HG03280 (cell line): ENCODE results near the gene VASH2.

Experiments used
- ATAC-seq: cut with Tn5 transposase; IDR thresholded peaks from one replicate; pipeline ENCODE4 v1.9.1; 2021; ENCODE audit warnings: mild to moderate bottlenecking, moderate library complexity; ENCODE audit not compliant: unreplicated experiment

The VASH2 gene

GRCh38 chr1:212928323-212929291, 21.7 kb upstream of the VASH2 start:
- no peak for ATAC-seq

GRCh38 chr1:212930986-212931678, 19.2 kb upstream of the VASH2 start:
- no peak for ATAC-seq

- no peak for ATAC-seq
Observed at GRCh38 chr1:212933815-212934471, 16.4 kb upstream of the VASH2 start.

- no peak for ATAC-seq
Observed at GRCh38 chr1:212935387-212935981, 14.9 kb upstream of the VASH2 start.

GRCh38 chr1:212937034-212937433, 13.3 kb upstream of the VASH2 start:
- ATAC-seq, result no peak

GRCh38 chr1:212938846-212939245, 11.5 kb upstream of the VASH2 start:
- no peak for ATAC-seq

GRCh38 chr1:212941452-212941851, 8.9 kb upstream of the VASH2 start:
- ATAC-seq, result no peak

GRCh38 chr1:212942679-212943392, 7.5 kb upstream of the VASH2 start:
- no peak for ATAC-seq

- no peak for ATAC-seq
Observed at GRCh38 chr1:212943393-212943710, 7.0 kb upstream of the VASH2 start.

- ATAC-seq, result no peak
Observed at GRCh38 chr1:212944229-212944901, 6.0 kb upstream of the VASH2 start.

GRCh38 chr1:212945056-212945455, 5.3 kb upstream of the VASH2 start:
- ATAC-seq, result no peak

- no peak for ATAC-seq
Observed at GRCh38 chr1:212945463-212946160, 4.7 kb upstream of the VASH2 start.

GRCh38 chr1:212946872-212947271, 3.5 kb upstream of the VASH2 start:
- no peak for ATAC-seq

- ATAC-seq, result no peak
Observed at GRCh38 chr1:212949771-212950170, 570 bp upstream of the VASH2 start.

- peak; percentile 4 for ATAC-seq
Observed at GRCh38 chr1:212951126-212951946, 995 bp downstream of the VASH2 start.

- ATAC-seq, result no peak
Observed at GRCh38 chr1:212951947-212952640, 1.8 kb downstream of the VASH2 start.

GRCh38 chr1:212952641-212952976, 2.3 kb downstream of the VASH2 start:
- ATAC-seq, result no peak

GRCh38 chr1:212953321-212953720, 3.0 kb downstream of the VASH2 start:
- ATAC-seq, result no peak
